Duodenal mucosa (tissue), 2 donors: ENCODE results near the gene AIG1.

Source experiments
- H3K27ac ChIP-seq: one replicate; pipeline ENCODE4 v1.7.0; 2013; ENCODE audit warnings: low read depth, low read length
- H3K27me3 ChIP-seq, 2 donors: one replicate each; pipeline ENCODE4 v1.7.0; 2013; ENCODE audit warnings: low read length in 2 of 2, control low read depth in 1 of 2; ENCODE audit not compliant: insufficient read depth in 2 of 2, control insufficient read depth in 1 of 2
- H3K36me3 ChIP-seq, 2 donors: one replicate each; pipeline ENCODE4 v1.7.0; 2013; ENCODE audit warnings: low read length in 2 of 2, control low read depth in 1 of 2; ENCODE audit not compliant: insufficient read depth in 2 of 2, control insufficient read depth in 1 of 2
- H3K4me1 ChIP-seq, 2 donors: one replicate each; pipeline ENCODE4 v1.7.0; 2013; ENCODE audit warnings: low read length in 2 of 2, control low read depth in 1 of 2; ENCODE audit not compliant: insufficient read depth in 2 of 2, control insufficient read depth in 1 of 2
- H3K4me3 ChIP-seq, 2 donors: one replicate each; pipeline ENCODE4 v1.7.0; 2013; ENCODE audit warnings: low read length in 2 of 2, low read depth in 1 of 2
- H3K9ac ChIP-seq, 2 donors: one replicate each; pipeline ENCODE4 v1.7.0; 2013; ENCODE audit warnings: low read length in 2 of 2, low read depth in 1 of 2
- H3K9me3 ChIP-seq, 2 donors: one replicate each; pipeline ENCODE4 v1.7.0; 2013; ENCODE audit warnings: low read length in 2 of 2, control low read depth in 1 of 2; ENCODE audit not compliant: control insufficient read depth in 1 of 2

Gene AIG1

GRCh38 chr6:143109196-143109595, 48.5 kb downstream of the AIG1 start:
- Histone ChIP-seq H3K36me3 (no peaks in the 10 kb centered on the region), H3K27ac (no peak overlapping the region), H3K9ac (no peak overlapping the region), H3K27me3 (no peaks in the 10 kb centered on the region), H3K4me3 (no peak overlapping the region), H3K4me1 (peaks cover 0 to 5% of the 10 kb centered on the region in 2 donors), H3K9me3 (no peaks in the 10 kb centered on the region)

- Histone ChIP-seq H3K9ac (no peak overlapping the region), H3K36me3 (no peaks in the 10 kb centered on the region), H3K9me3 (no peaks in the 10 kb centered on the region), H3K27ac (no peak overlapping the region), H3K4me3 (no peak overlapping the region), H3K27me3 (no peaks in the 10 kb centered on the region), H3K4me1 (peaks cover 0 to 6% of the 10 kb centered on the region in 2 donors)
These were observed 49.9 kb downstream of the AIG1 start for GRCh38 chr6:143110572-143110971.

GRCh38 chr6:143110996-143111395, 50.3 kb downstream of the AIG1 start:
- H3K4me1 ChIP-seq = peaks cover 0 to 9% of the 10 kb centered on the region in 2 donors

GRCh38 chr6:143111443-143111842, 50.8 kb downstream of the AIG1 start:
- H3K4me1 ChIP-seq = peaks cover 0 to 9% of the 10 kb centered on the region in 2 donors
- no peaks in the 10 kb centered on the region for H3K27me3 ChIP-seq

More at GRCh38 chr6:143110996-143111395, 50.3 kb downstream of the AIG1 start:
- no peaks in the 10 kb centered on the region for H3K9me3 ChIP-seq
- H3K27me3 ChIP-seq = no peaks in the 10 kb centered on the region
- no peak overlapping the region for H3K27ac ChIP-seq
- no peak overlapping the region for H3K4me3 ChIP-seq
- no peaks in the 10 kb centered on the region for H3K36me3 ChIP-seq
- H3K9ac ChIP-seq = no peak overlapping the region

GRCh38 chr6:143112084-143112768, 51.5 kb downstream of the AIG1 start:
- no peaks in the 10 kb centered on the region for H3K36me3 ChIP-seq
- no peak overlapping the region for H3K4me3 ChIP-seq
- H3K9ac ChIP-seq = no peak overlapping the region
- H3K9me3 ChIP-seq = no peaks in the 10 kb centered on the region
- H3K4me1 ChIP-seq = peaks cover 0 to 9% of the 10 kb centered on the region in 2 donors
- no peaks in the 10 kb centered on the region for H3K27me3 ChIP-seq
- H3K27ac ChIP-seq = no peak overlapping the region

More at GRCh38 chr6:143111443-143111842, 50.8 kb downstream of the AIG1 start:
- Histone ChIP-seq H3K9me3 (no peaks in the 10 kb centered on the region), H3K4me3 (no peak overlapping the region), H3K36me3 (no peaks in the 10 kb centered on the region), H3K9ac (no peak overlapping the region), H3K27ac (no peak overlapping the region)

- H3K9ac ChIP-seq = no peak overlapping the region
- H3K4me3 ChIP-seq = no peak overlapping the region
- H3K36me3 ChIP-seq = no peaks in the 10 kb centered on the region
- no peaks in the 10 kb centered on the region for H3K9me3 ChIP-seq
- H3K27me3 ChIP-seq = no peaks in the 10 kb centered on the region
- H3K27ac ChIP-seq = no peak overlapping the region
- peaks cover 0 to 4% of the 10 kb centered on the region in 2 donors for H3K4me1 ChIP-seq
These were observed 52.1 kb downstream of the AIG1 start for GRCh38 chr6:143112837-143113236.

GRCh38 chr6:143115728-143116127, 55.0 kb downstream of the AIG1 start:
- Histone ChIP-seq H3K27ac (no peak overlapping the region), H3K36me3 (no peaks in the 10 kb centered on the region), H3K9me3 (no peaks in the 10 kb centered on the region), H3K4me1 (peaks cover 0 to 4% of the 10 kb centered on the region in 2 donors), H3K4me3 (no peak overlapping the region), H3K27me3 (no peaks in the 10 kb centered on the region), H3K9ac (no peak overlapping the region)

- no peak overlapping the region for H3K9ac ChIP-seq
- no peak overlapping the region for H3K27ac ChIP-seq
- no peaks in the 10 kb centered on the region for H3K36me3 ChIP-seq
- H3K27me3 ChIP-seq = no peaks in the 10 kb centered on the region
- H3K4me3 ChIP-seq = no peak overlapping the region
- peaks cover 0 to 4% of the 10 kb centered on the region in 2 donors for H3K4me1 ChIP-seq
- H3K9me3 ChIP-seq = no peaks in the 10 kb centered on the region
These were observed 56.4 kb downstream of the AIG1 start for GRCh38 chr6:143117108-143117507.

GRCh38 chr6:143119260-143119659, 58.6 kb downstream of the AIG1 start:
- Histone ChIP-seq H3K4me1 (peaks cover 0 to 4% of the 10 kb centered on the region in 2 donors), H3K36me3 (peaks cover 0 to 4% of the 10 kb centered on the region in 2 donors), H3K4me3 (no peak overlapping the region), H3K9ac (no peak overlapping the region), H3K27me3 (no peaks in the 10 kb centered on the region), H3K27ac (no peak overlapping the region), H3K9me3 (no peaks in the 10 kb centered on the region)

GRCh38 chr6:143123081-143123480, 62.4 kb downstream of the AIG1 start:
- no peak overlapping the region for H3K4me3 ChIP-seq
- no peaks in the 10 kb centered on the region for H3K4me1 ChIP-seq
- H3K36me3 ChIP-seq = peaks cover 0 to 4% of the 10 kb centered on the region in 2 donors
- no peaks in the 10 kb centered on the region for H3K27me3 ChIP-seq
- H3K9me3 ChIP-seq = no peaks in the 10 kb centered on the region
- H3K27ac ChIP-seq = no peak overlapping the region
- H3K9ac ChIP-seq = no peak overlapping the region
